Activated CD8-positive, alpha-beta memory T cell treated with anti-CD3 and anti-CD28 coated beads, Interleukin-2, amount 50 U/mL, for 48 hours (primary cell): ENCODE measurements around the gene NSG1.
A peak's percentile ranks its signal among the peaks of the same experiment; 100 is the strongest.
"Not testable (repeated sequence)": the region's sequence is repeated elsewhere in the genome, so short reads cannot be mapped to it uniquely, and the experiment has no call there.

Experiments used
- DNase-seq: peaks from one replicate; pipeline ENCODE4 v3.0.0-alpha.2; 2020

NSG1 gene

DNA sequence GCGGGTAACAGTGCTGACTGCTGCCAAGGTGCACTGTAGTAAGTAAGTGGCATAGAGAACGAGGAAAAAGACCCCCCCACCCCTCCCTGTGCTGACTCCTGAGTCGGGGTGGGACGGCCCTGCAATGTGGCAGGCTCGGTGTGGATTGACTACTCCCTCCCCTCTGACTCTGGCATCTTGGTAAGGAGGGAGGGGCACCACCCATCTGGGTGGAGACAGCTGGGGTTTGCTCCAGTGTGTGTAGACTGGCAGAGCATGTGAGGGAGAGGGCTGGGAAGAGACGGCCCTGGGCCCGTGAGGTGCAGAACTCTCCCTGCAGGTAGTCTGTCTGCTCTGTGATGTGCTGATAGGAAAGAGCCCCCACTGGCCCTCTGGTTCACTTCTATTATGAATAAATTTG, 31.0 kb downstream of the NSG1 start:
- DNase-seq: no peak

DNA sequence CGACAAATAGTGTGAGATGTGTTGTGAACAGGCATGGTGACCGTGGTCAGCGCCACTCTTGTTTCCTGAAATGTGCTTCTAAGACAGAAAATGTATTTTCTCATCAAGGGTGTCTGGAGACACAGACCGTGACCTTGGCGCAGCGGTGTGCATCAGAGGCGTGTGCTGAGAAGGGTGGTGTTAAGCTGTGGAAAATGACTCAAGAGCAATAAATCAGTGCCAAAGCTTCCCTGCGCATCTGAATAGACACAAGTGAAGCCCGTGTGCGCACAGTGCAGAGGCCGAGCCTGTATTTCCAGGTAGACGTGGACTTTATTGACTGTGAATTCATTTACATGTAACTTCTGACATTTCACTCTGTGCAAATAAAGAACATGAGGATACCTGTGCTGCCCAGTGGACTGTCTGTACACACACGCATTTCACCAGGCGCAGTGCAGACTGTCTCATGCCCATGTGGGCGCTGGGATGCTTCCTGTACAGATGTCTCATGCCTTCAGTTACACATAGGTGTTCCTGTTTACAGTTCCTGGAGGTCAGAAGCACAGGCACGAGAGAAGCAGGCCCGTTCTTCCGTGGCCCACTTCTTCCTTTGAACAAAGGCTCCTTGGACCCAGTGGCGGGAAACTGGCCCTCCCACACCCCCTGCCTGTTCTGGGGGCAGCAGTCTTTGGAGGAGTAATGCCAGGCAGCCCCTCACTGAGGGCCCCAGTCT, 31.9 kb downstream of the NSG1 start:
- no peak for DNase-seq

DNA sequence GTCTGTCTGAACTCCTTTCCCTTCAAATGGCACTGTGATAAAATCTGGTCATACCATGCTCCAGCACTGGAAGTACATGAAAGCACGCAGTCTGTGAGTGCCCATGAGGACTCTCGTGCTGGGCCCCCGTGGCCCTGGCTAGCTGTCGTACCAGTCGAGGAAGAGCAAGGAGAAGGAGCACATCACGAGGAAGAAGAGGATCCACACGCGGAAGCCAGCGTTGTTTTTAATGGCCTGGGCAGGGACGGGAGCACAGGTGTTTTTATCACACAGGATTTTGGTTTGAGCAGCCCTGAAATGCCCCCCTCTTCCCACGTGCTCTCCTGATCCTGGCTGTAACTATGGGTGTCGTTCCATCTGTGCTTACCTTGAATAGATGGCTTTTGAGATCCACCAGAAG, 33.0 kb downstream of the NSG1 start:
- DNase-seq: no peak

DNA sequence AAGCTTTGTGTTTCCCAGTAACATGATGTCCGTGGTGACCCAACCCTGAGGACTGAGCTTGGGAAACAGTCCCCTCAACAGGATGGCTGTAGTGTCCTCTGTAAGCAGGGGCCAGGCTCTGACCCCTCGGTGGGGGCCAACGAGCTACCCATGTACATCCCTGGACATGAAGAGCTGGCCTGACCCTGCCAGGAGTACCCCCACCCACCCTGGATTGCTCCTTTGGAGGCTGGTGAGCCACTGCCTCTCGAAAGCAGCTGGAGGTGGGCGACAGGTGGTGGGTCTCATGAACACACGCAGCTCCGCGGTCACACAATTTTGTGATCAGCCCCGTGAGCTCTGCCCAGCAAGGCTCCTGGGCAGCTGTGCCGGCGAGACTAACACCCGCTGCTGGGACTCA, 33.5 kb downstream of the NSG1 start:
- no peak for DNase-seq

DNA sequence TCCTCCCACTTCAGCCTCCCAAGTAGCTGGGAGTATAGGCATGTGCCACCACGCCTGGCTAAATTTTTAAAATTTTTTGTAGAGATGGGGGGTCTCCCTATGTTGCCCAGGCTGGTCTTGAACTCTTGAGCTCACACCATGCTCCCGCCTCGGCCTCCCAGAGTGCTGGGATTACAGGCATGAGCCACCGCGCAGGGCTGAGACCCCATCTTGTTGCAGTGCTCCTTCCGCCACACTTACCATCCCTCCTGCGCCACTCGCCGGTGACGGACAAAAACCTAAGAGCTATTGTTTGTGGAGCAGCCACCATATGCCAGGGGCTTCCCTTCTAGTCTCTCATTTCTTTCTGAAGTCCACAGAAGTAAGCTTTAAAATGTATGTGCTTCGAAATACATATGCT, 34.5 kb downstream of the NSG1 start:
- no peak for DNase-seq

DNA sequence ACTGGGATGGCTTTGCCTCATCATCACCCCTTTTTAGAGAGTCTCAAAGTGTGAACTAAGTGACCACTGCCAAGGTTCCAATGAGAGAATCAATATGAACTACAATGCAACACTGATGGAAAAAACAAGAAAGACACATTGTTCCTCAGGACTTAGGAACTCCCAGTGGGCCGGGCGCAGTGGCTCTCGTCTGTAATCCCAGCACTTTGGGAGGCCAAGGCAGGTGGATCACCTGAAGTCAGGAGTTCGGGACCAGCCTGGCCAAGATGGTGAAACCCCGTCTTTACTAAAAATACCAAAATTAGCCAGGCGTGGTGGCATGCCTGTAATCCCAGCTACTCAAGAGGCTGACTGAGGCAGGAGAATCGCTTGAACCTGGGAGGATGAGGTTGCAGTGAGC, 35.2 kb downstream of the NSG1 start:
- DNase-seq: not testable (repeated sequence)

DNA sequence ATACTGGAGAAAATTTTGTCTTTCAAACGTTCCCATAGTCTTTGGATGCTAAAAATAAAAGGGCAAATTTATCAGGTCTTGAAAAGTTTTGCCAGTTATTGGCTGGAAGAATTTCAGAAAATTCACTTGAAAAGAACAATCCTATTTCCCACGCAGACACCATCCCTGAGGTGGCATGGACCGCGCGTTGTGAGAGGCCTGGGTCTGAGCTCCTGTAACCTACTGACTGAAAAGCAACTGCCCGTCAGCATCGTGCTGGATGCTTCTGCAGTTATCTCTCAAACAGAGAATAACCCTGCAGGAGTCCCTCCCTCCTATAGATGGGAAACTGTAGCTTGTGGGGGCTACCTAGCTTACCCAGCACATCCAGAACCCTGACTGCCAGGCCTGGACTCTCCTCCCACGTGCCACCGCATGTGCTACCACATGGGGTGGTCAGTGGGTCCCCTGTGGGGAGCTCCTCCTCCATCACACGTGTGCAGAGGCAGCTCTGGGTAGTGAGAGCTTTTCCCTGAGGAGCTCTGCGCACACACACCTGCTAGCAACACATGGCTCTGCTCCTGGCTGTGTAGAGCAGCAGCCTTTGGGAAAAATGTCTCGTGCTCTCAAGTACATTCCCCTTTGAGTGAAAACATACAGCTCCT, 36.1 kb downstream of the NSG1 start:
- DNase-seq: no peak

DNA sequence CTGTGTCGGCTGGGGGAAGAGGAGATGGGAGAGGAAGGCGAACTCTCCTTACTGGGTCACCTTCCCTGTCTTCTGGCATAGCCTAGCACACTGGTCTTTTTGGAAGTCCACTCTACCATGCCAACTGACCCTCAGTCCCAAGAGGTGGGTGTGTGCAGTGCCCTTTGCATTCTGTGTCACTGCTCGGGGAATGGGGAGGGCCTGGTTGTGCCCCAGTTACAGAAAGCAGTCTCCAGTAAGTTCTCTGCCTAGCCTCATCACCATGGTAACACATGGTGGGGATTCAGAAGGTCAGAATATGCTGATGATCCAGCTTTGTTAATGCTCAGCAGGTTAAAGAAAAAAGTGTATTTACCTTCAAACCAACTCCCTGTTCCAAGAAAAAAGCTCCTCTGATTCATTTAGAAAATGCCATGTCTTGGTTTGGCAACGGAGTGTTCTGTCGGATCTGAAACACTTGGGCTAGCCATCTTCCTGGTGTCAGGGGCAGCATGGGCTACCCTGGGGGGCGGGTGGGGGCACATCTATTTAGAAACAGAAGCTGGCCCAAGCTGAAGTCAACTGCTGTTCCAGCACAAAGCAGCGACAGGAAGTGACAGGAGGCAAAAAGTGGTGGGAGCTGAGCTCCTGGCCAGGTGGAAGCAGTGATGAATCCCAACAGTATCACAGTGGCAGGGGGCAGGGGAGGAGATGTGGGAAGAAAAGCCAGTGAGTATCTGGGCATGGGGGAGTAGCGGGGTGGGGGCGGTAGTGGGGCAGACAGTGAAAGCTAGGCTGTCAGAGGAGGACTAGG, 37.0 kb downstream of the NSG1 start:
- no peak for DNase-seq

DNA sequence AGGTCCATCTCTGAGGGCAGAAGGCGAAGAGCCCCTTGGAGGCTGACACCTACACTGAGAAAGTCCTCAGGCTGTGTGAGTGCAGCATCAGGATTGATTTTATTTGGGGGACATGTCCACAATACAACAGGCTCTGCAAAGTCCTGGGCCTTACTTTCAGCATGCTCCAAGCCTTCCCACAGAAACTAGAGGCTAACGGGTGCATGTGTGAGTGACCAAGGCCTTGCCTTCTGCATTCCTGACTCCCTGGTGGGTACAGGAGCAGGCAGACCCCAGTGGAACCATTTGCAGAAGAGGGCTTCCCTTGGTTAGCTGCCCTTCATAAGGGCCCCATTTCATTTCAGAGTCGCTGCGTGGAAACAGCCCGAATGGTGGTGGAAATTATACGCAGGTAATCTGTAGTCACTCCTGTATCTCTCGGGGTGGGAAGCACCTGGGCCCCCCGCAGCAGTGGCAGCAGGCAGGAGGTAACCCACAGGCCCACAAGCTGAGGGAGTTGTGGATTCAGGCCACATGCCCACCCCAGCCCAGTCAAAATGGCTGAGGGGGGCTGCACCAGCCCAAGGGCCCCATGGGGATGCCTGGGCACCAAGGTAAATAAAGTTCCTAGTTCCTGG, 37.7 kb downstream of the NSG1 start:
- DNase-seq: no peak

DNA sequence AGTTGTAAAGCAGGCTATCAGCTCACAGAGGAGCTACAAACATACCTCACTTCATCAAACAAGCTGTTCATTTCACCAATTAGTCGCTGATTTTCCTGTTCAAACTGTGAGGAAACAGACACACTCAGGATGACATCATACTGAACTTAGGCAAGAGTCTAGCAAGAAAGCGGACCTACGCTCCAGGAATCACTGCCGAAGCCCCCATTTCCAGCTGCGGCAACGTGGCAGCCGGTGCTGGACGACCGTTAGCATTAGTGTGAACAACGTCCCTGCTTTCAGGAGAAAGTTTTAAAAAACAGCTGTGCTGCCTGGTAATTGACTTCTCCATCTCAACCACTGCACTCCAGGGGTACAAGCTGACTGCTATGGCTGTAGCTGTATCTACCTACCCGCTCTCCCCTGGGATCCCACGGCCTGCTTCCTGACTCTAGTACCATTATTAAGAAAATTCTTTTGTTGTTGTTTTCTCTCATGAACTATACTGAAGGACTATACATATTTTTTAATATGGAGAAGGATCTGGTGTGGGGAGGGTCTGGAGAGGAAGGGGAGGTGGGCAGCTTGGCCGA, 38.3 kb downstream of the NSG1 start:
- no peak for DNase-seq

DNA sequence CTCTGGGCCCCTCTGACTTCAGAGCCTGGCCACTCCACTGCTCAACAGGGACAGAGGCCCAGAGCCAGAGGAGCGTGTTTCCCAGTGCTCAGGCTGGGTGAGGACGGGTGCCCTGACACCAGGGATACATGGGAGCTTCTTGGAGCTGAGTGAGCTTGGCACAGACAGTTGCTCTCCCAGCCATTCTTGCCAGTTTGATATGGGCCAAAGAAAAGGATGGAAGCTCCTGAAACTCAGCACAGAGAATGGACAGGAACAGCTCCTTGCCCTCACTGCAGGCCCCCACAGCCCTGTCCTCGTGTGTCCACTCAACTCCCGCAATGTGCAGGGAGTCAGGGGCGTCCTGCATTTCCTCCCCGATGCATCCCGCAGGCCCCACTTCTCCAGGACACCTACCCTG, 38.8 kb downstream of the NSG1 start:
- DNase-seq: no peak

DNA sequence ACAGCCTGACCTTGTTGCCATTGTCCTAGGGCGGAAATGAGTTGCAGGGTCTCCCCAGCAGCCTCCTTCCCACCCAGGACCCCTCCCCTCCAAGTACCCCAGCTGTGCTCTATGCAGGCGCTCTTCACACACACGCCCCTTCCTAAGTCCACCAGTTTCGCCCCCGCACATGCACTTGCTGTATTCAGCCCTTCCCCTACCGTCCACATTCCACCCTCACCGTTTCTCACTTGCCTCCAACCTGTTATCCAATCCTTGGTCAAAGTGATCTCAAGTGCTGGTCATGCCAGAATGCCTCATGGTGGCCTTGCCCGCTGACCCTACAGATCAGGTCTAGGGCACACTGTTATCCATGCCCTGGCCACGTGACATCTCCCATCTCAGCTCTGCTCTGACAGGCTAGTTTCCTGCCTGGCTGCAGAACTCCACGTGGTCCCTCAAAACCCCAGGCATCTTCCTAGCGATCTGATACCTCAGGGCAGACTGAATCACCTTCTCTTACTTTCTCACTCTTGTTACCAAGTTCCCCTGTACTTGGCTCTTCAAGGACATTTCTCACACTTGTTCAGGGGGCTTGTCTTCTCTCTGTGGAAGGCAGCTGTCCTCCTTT, 39.7 kb downstream of the NSG1 start:
- DNase-seq: no peak

DNA sequence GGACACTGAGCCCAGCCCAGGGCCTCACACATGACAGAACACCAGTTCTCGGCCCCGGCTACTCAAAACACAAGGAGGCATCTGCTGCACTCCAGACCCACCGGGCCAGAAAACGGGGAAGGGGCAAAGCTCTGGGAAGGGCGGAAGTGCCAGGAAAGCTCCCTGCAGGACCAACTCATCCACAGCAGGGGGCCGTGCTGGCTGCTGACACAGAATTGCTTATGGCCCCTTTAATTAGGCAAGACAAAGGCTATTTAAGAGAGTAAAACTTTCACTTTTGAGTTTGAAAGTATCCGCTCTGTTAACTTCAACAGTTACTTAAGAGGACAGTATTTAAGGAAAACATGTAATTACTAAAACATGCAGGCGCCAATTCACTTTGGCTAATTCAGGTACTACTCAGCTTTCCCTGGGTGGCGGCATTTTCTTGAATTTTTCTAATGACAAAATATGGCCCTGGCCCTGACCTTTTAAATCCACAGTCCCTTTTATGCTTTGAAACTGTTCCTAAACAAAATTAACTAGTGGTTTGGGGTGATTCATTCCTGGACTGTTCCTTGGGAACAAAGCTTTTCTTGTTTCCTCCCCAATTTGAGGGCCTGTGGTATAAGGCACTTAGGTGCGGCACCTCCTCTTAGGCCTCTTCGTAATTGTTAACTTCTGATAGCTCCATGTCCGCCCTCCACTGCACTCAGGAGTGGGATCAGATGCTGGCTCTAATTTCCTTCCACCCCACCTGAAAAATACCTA, 40.4 kb downstream of the NSG1 start:
- no peak for DNase-seq

DNA sequence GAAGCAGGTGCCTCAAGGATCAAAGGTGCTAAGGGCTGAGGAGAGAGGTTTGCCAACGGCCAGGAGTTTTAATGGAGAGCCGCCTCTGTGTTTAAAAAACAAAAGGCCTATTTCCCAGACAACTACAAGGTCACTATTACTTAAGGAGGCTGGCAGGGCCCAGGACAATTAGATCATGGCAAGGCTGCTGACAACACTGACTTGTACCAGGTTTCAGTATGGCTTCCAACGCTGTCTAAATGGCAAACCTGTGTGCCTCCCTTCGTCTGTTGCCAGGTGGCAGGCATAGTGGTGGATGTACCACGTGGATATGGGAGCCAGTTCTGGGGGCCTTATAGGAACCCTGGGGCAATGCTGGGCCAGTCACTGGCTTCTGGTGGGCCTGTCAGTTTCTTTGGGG, 41.0 kb downstream of the NSG1 start:
- DNase-seq: no peak

DNA sequence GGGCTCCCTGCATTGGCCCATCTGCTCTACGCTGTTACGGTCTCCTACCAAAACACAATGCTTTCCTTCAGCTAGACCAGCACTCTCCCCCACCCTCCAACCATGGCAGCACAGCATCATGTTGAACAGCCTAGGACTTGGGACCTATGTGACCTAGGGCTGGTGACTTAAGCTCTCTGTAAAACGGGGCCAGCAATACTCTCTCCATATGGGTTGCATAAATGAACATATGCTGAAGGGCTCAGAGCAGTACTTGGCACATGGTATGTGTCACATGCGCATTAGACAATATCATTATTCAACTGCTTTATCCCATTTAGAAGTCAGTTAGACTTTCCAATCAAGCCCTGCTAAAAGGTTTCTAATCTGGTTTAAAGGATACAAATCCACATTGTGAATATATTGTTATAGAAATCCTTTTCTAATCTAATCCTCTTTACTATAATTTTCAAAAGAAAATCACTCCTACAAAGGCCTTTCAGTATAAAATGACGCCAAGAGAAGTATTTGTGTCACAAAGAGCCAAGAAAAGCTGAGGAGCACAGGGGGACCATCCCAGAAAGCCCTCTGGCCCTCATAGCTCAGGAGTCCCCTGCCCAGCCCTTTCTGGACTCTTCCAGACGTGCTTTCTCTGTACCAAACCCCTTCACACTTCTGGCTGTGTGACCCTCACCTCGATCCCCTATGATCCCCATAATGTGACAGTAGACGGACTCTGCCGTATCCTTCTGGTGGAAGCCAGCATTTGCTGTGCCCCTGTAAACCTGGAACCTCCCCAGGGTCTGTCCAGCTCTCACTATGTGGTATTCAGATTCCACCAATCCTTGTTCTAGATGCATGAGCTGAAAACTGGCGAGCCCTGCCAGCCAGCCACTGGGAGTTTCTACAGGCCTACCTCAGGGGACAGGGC, 42.3 kb downstream of the NSG1 start:
- DNase-seq: no peak

DNA sequence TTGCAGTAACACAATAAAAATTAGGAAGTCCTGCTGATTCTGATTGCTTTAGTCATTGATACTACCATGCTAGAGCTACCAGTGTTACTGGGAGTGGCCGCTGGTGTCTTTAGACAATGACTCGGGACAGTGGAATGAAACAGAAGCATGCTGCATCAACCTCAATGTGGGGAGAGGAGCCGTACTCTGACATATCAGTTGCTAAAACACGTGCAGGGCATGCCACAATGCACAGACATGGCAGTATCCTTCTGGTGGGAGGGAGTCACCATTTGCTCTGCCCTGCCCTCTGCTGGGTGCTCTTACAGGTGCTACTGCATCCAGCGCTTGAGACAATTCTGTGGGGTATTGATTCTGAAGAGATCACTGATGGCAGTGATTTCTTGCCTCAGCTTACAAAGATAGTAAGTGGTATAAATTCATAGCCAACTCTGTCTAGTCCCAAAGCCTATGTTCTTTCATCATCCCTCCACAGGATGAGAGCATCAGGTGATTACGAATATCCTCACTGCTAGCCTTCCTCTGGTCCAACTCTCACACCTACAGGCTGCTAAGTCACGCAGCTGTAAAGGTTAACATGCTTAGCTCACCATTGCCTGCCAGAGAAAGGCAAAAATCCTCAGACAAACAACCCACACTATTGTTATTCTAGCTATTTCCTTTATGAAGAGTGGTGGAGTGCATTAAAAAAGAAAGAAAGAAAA, 43.7 kb downstream of the NSG1 start:
- DNase-seq: peak; percentile 70

DNA sequence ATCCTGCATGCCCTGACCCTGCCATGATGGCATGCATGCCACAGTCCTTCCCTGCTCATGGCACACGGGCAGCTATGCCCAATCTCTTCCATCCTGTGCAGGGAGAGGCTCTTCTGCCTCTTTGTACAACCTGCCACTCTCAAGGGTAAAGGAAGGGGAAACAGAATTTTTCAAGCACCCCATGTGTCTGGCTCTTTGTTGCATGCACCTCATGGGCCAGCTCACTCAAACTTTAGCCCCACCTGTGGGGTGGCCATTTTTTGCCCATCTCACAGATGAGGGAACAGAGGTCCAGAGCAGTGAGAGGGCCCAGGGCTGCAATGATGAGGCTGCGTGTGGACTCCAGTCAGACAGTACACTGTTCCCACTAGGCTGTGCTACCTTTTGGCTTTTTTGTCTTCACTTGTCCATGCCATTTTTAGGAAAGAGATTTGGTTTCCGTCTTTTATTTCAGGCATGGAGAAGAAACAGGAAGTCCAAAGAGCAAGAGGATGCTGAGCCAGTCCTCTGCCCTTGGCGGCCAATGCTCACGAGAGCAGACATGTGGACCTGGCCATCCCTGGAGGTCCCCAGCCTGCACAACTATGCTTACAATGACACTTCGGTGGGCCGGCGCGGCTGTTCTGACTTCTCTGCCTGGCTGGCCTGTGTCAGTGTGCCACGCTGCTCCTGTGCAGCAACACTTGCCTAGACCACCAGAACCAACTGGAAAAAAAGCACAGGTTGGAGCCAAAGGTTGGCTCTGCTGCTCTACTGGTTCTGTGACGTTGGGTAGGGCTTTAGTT, 45.6 kb downstream of the NSG1 start:
- no peak for DNase-seq

DNA sequence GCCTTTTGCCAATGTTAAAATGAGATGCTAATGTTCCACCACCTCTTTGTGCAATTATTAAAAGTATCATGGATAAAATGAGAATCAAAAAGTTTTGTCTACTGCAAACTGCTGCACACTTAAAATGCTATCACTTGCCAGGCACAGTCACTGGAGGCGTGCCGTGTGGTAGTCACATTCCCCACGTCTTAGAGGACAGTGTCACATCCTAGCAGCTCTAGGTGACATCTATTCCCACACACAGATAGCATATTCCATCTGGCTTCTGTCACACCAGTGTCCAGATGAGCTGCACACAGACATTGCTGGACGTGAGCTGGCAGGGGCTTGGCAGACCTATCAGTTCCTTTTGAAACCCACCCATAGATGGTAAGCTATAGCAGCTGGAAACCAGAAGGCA, 47.0 kb downstream of the NSG1 start:
- DNase-seq: no peak

DNA sequence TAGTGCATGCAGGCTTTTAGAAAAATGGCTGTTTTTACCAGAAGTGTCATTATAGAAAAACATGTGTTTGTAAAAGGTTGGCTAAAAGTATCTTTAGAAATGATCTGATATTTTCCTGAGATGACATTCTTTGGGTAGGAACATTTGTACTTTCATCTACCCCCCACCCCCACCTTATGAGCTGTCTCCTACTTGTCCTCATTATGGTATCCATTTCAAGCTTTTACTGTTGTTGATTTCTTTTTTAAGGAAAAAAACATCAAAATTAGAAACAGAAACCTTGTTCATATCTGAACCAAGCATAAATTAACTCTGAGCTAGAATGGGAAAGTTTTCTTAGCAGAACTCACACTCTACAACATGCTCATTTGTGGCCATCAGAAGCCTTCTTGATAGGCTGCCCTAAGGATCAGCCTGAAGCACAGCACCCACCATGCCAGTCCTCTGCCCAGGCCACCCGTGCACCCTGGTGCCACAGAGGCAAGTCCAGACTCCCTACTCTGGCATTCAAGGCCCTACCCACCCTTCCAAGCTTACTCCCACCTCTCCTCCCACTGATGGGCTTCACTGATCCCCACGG, 49.4 kb downstream of the NSG1 start:
- DNase-seq: no peak
